ENCODE measurements around the gene TADA3.
A peak's percentile ranks its signal among the peaks of the same experiment; 100 is the strongest.

TADA3 gene

DNA sequence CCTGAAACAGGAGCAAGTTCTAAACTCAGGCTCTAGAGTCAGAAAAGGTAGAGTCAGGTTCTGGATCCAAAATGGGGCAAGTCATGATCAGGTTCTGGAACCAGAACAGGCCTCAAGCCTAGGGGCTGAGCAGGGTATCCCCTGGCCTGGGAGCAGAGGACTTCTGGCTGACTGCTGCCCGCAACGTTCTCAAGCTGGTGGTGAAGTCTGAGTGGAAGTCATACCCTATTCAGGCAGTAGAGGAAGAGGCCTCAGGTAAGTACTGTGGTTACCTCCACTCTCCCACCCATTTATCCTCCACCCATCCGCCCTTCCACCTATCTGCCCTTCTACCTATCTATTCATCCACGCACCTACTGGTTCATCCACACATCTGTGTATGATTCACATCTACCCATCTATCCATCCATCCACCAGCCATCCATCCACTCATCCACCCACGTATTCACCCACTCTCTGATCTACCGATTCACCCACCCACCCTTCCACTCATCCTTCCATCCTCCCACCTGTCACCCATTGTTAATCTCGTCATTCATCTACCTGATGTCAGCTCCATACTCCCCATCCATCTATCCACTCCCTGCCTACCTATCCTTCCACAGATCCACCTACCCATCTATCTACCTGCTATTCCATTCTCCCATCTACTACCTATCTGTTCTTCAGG lies 26.5 kb upstream of the TADA3 start:
- H3K4me3 ChIP-seq (ENCODE audit: control insufficient read depth, low read depth, low read length), result no peak overlapping the region
- no peak for DNase-seq (ENCODE audit: low read depth)
- TF ChIP-seq, protein P1, sequence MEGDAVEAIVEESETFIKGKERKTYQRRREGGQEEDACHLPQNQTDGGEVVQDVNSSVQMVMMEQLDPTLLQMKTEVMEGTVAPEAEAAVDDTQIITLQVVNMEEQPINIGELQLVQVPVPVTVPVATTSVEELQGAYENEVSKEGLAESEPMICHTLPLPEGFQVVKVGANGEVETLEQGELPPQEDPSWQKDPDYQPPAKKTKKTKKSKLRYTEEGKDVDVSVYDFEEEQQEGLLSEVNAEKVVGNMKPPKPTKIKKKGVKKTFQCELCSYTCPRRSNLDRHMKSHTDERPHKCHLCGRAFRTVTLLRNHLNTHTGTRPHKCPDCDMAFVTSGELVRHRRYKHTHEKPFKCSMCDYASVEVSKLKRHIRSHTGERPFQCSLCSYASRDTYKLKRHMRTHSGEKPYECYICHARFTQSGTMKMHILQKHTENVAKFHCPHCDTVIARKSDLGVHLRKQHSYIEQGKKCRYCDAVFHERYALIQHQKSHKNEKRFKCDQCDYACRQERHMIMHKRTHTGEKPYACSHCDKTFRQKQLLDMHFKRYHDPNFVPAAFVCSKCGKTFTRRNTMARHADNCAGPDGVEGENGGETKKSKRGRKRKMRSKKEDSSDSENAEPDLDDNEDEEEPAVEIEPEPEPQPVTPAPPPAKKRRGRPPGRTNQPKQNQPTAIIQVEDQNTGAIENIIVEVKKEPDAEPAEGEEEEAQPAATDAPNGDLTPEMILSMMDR (conservative IDR thresholded peaks at IDR 0.05; ENCODE audit: control insufficient read depth, insufficient read depth, low read depth, low read length), result no peak

DNA sequence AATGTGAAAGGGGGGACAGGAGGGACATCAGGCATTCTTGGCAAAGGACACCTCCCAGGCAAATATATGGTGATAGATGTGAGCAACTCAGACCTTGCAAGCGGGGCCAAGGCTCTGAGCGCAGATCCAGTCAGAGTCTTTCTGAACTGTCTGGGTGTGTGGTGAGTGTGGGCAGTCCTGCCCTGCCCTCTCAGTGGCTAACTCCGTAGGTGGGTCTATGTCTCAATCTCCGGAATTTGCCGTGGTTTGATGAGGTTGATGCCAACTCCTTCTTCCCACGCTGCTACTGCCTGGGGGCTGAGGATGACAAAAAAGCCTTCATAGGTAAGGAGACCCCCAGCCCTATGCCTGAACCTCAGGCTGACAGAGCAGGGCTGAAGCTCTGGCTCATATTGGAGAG lies 25.2 kb upstream of the TADA3 start:
- DNase-seq (ENCODE audit: low read depth), result no peak
- H3K4me3 ChIP-seq (ENCODE audit: control insufficient read depth, low read depth, low read length), result no peak overlapping the region
- TF ChIP-seq, protein P1 (conservative IDR thresholded peaks at IDR 0.05; ENCODE audit: control insufficient read depth, insufficient read depth, low read depth, low read length), result no peak

DNA sequence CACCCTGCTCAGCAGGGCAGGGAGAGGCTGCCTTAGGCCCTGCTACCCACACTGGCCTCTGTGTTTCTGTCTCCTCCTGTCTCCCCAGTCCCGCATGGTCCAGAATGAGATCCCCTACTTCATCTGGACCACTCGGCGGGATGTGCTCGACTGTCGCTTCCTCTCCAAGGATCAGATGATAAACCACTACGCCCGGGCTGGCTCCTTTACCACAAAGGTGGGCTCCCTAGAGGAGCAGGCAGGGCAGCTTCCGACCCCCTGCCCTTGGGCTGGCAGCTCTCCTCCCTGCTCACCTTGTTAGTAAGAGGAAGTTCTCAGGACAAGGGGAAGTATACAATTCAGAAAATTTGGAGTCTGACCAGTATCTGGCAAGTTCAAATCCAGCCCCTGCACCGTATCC lies 23.7 kb upstream of the TADA3 start:
- no peak for DNase-seq (ENCODE audit: low read depth)
- TF ChIP-seq, protein P1 (conservative IDR thresholded peaks at IDR 0.05; ENCODE audit: control insufficient read depth, insufficient read depth, low read depth, low read length), result no peak

DNA sequence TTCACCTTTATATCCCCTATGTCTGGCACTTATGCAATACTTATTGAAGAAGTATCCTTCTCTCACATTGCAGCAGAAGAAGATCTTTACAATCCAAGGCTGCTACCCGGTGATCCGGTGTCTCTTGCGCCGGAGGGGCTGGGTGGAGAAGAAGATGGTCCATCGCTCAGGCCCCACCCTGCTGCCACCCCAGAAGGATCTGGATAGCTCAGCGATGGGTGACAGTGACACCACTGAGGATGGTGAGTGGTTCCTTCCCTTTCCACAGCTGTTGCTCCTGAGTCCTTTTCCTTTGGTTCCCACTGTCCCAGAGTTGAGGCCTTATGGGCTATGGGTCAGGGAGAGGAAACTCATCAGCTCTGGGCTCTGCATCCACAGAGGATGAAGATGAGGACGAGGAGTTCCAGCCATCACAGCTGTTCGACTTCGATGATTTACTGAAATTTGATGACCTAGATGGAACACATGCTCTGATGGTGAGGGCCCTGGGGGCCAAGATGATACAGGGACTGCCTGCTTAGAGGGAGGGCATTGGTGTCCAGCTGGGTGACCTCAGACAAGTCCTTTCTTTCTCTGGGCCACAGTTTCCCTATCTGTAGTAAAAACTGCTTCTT lies 20.7 kb upstream of the TADA3 start:
- no peak for DNase-seq (ENCODE audit: low read depth)
- TF ChIP-seq, protein P1 (conservative IDR thresholded peaks at IDR 0.05; ENCODE audit: control insufficient read depth, insufficient read depth, low read depth, low read length), result no peak
- H3K4me3 ChIP-seq (ENCODE audit: control insufficient read depth, low read depth, low read length), result no peak overlapping the region

More for the DNA sequence above, 23.7 kb upstream of the TADA3 start:
- H3K4me3 ChIP-seq (ENCODE audit: control insufficient read depth, low read depth, low read length), result no peak overlapping the region

DNA sequence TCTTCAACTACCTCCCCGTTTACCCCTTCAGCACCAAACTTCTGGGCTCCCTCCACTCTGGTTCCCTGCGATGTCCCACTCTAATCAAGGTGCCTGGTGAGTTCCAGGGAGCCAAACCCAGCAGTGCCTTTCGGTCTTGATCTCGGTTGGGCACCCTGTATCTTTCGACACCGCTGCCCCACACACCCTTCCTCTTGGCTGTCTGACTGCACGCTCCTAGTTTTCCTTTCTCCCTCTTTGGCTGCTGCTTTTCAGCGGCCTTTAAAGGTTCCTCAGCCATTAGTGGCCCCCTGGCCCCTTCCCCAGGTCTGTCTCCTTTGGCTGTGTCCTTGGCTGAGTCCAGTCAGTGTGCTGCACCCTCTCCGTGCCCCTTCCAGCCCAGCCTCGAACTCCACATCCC lies 18.6 kb upstream of the TADA3 start:
- TF ChIP-seq, protein P1 (conservative IDR thresholded peaks at IDR 0.05; ENCODE audit: control insufficient read depth, insufficient read depth, low read depth, low read length), result no peak
- no peak for DNase-seq (ENCODE audit: low read depth)
- peak overlapping the region; percentile 48 for H3K4me3 ChIP-seq (ENCODE audit: control insufficient read depth, low read depth, low read length)

DNA sequence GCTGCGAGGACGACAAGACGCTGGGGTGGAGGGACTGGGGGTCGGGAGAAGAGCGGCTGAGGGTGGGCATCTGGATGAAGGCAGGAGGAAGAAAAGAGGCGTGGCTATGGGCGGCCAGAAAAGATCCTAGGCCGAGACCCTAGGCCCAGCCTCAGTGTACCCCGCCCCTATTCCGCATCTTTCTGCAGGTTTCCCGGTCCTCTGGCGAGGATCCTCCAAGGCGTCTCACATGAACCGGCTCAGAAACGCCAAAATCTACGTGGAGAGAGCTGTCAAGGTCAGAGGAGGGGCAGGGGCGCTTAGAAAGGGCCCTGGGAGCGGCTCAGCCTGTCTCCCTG lies 18.1 kb upstream of the TADA3 start:
- H3K4me3 ChIP-seq (ENCODE audit: control insufficient read depth, low read depth, low read length), result peak overlapping the region; percentile 48
- TF ChIP-seq, protein P1 (conservative IDR thresholded peaks at IDR 0.05; ENCODE audit: control insufficient read depth, insufficient read depth, low read depth, low read length), result no peak
- DNase-seq (ENCODE audit: low read depth), result no peak

Data from fibroblast of mammary gland (primary cell).